ENCODE measurements around the gene STK25.

The STK25 gene

DNA sequence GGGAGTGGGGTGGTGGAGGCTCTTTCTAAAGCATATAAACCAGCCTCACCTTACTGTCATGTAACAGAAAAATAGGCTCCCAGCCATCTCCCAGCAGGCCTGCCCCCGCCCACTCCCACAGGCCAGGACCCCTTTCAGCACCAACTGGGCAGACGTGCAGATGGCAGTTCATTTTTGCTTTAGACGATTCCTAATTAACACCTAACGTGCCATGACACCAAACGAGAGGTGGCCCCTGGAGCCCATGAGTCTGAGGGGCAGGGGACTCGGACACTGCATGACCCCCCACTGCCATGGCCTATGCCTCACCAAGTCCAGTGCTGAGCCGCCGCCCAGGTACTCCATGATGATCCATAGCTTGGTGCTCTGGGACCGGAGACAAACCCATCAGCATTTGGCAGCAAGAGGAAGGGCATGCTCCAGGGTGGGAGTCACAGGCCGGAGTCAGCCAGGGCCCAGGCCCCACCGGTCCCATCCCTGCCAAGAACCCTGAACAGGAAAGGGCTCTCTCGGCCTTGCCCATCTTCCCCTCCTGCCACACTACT, 7.9 kb downstream of the STK25 start:
- no peak for TF ChIP-seq CTCF (IDR thresholded peaks at IDR 0.05)
- peaks cover 16 to 68% (median 62%) of the 10 kb centered on the region in 3 donors for H3K36me3 ChIP-seq
- no peaks in the 10 kb centered on the region for H3K27me3 ChIP-seq
- H3K27ac ChIP-seq = no peak overlapping the region
- no peak overlapping the region for H3K4me3 ChIP-seq
- no peak for DNase-seq
- H3K4me1 ChIP-seq = peaks cover 0 to 13% (median 2%) of the 10 kb centered on the region in 4 donors
- intact Hi-C loops (cut with DNase I; ENCODE audit: low total_unique reads) = loop anchor here (10.0 kb wide), 1 partner anchor 134 kb away; the partner anchor contains the start of genes ATG4B and THAP4
- no peaks in the 10 kb centered on the region for H3K9me3 ChIP-seq

DNA sequence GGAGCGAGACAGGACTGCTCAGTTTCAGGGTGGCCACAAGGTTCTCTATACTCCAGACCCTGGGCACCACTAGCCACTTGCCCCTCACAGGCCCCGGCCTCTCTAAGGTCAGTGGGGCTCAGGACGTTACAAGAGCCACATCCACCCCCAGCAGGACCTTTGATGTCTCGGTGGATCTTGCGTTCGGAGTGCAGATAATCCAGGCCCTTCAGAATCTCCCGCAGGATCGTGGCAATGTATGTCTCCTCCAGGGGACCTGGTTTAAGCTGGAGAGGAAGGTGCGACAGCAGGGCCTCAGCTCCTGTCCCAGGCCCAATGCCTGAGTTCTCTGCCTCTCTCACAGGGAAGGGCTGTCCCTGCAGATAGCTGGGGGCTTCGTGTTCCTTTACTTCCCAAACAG, 8.4 kb downstream of the STK25 start:
- peaks cover 21 to 73% (median 67%) of the 10 kb centered on the region in 3 donors for H3K36me3 ChIP-seq
- intact Hi-C loops (cut with DNase I; ENCODE audit: low total_unique reads) = loop anchor here (10.0 kb wide), 1 partner anchor 135 kb away; the partner anchor contains the start of genes ATG4B and THAP4
- TF ChIP-seq CTCF (IDR thresholded peaks at IDR 0.05) = no peak

DNA sequence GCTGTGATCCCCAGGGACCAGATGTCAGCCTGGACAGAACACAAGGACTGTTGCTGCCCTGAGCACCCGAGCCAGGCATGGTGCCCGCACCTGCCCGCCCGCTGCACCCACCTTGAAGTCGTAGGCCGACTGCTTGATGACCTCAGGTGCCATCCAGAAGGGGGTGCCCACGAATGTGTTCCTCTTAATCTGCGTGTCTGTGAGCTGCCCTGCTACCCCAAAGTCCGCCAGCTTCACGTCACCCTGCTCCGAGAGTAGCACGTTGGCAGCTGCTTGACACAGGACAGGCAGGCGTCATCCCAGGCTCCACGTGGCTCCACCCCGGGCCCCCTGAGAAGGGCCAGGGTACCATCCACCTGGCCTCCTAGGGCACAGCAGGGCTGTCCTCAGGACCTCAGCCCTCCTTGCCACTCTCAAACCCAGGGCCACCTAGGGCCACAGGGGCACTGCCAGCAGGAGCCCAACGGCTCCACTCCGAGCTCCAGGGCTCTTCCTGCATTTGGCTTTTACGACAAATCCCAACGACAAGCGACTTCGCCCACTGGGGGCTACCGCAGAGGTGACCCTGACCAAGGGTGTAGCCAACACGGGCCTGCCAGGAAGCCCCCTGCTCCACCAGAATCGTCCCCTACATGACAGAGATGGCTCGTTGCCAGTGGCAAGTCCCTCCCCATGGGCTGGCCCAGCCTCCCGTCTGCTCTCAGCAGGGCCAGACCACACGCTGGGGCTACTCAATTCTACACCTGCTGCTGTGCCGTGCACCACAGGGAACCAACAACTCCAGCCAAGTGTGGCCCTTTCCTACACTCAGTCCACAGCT, 9.0 kb downstream of the STK25 start:
- peaks cover 0 to 4% (median 0%) of the 10 kb centered on the region in 4 donors for H3K4me1 ChIP-seq
- H3K27me3 ChIP-seq = no peaks in the 10 kb centered on the region
- H3K36me3 ChIP-seq = peaks cover 22 to 80% (median 73%) of the 10 kb centered on the region in 3 donors
- H3K9me3 ChIP-seq = no peaks in the 10 kb centered on the region
- no peak overlapping the region for H3K27ac ChIP-seq
- TF ChIP-seq CTCF (IDR thresholded peaks at IDR 0.05) = no peak
- no peak for DNase-seq
- H3K4me3 ChIP-seq = no peak overlapping the region
- intact Hi-C loops (cut with DNase I; ENCODE audit: low total_unique reads) = no loop called here

More for the DNA sequence above, 8.4 kb downstream of the STK25 start:
- H3K9me3 ChIP-seq = no peaks in the 10 kb centered on the region
- H3K4me3 ChIP-seq = no peak overlapping the region
- H3K27ac ChIP-seq = no peak overlapping the region
- H3K4me1 ChIP-seq = peaks cover 0 to 9% (median 0%) of the 10 kb centered on the region in 4 donors
- DNase-seq = no peak
- no peaks in the 10 kb centered on the region for H3K27me3 ChIP-seq

DNA sequence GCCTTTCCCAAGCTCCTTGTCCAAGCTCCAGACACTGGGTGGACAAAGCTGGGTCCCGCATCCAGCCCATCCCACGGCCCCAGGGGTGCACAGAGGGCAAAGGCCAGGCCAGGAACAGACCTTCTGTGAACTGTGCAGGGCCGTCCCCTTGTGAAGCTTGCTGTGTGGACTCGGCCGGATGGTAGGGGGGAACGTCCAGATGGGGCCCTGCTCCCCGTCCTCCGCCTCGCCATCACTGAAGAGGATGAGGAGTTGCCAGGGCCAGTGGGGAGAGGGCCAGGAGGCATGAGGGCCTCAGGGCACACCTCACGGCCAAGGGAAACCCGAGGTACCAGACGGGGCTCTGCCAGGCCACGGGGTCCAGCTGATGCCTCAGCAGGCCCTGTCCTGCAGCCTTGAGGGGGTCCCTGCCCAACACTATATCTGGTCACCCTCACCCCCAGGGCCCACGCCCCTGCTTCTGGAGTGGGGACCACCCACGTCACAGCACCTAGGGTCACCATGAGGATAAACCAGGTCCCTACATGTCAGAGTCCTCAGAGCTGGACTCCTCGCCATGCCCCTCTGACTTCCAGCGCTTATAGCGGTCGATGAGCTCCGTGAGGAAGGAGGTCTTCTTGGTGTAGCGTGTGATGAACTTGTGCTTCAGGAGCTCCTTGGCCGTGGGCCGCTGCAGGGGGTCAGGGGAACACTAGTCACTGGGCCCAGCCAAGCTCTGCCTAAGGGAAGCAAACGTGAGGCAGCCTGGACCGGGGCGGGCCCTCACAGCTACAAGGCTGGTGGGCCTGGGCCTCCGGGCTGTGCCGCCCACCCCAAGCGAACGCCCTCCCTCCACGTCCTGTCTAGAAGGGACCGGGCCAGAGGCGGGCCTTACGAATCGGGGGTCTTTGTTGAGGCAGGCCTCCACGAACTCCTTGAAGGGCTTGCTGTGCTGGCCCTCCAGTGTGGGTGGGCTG, 10.0 kb downstream of the STK25 start:
- intact Hi-C loops (cut with DNase I; ENCODE audit: low total_unique reads) = no loop called here
- Histone ChIP-seq H3K9me3 (no peaks in the 10 kb centered on the region), H3K4me3 (no peak overlapping the region), H3K36me3 (peaks cover 22 to 84% (median 82%) of the 10 kb centered on the region in 3 donors), H3K4me1 (no peaks in the 10 kb centered on the region), H3K27ac (no peak overlapping the region), H3K27me3 (no peaks in the 10 kb centered on the region)
- no peak for DNase-seq
- TF ChIP-seq CTCF (IDR thresholded peaks at IDR 0.05) = no peak
